K562 (cell line): ENCODE data around the gene EPHB2. TPM values are rescaled to one million over a fixed set of nuclear protein-coding genes. Genes with fewer than 3 reads are reported as not detected.

ENCODE experiments used
- ARNT ChIP-seq, 2 experiments: fragments of 450-650 bp; IDR thresholded peaks; 2 replicates each; pipeline ENCODE4 v1.6.1; 2016; ENCODE audit warnings: mild to moderate bottlenecking in 1 of 2
- BRD4 ChIP-seq: fragments of 200-600 bp; sonication (generic); IDR thresholded peaks from 2 replicates; pipeline ENCODE4 v1.6.1; 2017; ENCODE audit warnings: inconsistent platforms
- BRF1 ChIP-seq: IDR thresholded peaks from 3 replicates; pipeline ENCODE4 v1.6.1; 2011; ENCODE audit warnings: borderline replicate concordance, mild to moderate bottlenecking; ENCODE audit not compliant: insufficient read length; ENCODE audit errors: extremely low read depth
- ELF1 ChIP-seq: fragments of 200-800 bp; sonication (Bioruptor generic); IDR thresholded peaks from 2 replicates; pipeline ENCODE4 v1.6.1; 2016; ENCODE audit warnings: missing genetic modification characterization, missing compliant biosample characterization
- GATA2 ChIP-seq: sonication (generic); formaldehyde crosslinking; IDR thresholded peaks from 2 replicates; pipeline ENCODE4 v1.4.0; 2020; ENCODE audit warnings: mild to moderate bottlenecking, missing genetic modification reagents
- MAFK ChIP-seq: IDR thresholded peaks from 2 replicates; pipeline ENCODE4 v1.6.1; 2011; ENCODE audit warnings: low read length, improper control_type of control experiment
- NR2C1 ChIP-seq, 2 experiments: fragments of 450-650 bp; IDR thresholded peaks; 2 replicates each; pipeline ENCODE4 v1.6.1; 2017; ENCODE audit warnings: mild to moderate bottlenecking in 2 of 2, antibody characterized with exemption in 1 of 2, inconsistent platforms in 1 of 2, missing compliant biosample characterization in 1 of 2, missing genetic modification characterization in 1 of 2
- NR2F6 ChIP-seq: fragments of 450-650 bp; formaldehyde crosslinking; IDR thresholded peaks from 2 replicates; pipeline ENCODE4 v1.4.0; 2020; ENCODE audit warnings: mild to moderate bottlenecking
- PATZ1 ChIP-seq: fragments of 250-450 bp; sonication (Bioruptor Pico); IDR thresholded peaks from 2 replicates; pipeline ENCODE4 v1.5.0; 2020; ENCODE audit warnings: mild to moderate bottlenecking, borderline replicate concordance
- RBFOX2 ChIP-seq: fragments of 200-400 bp; formaldehyde crosslinking; IDR thresholded peaks from 2 replicates; pipeline ENCODE4 v1.6.1; 2017; ENCODE audit warnings: low read depth, mild to moderate bottlenecking, low read length, moderate library complexity
- RBM25 ChIP-seq: fragments of 200-400 bp; formaldehyde crosslinking; IDR thresholded peaks from 2 replicates; pipeline ENCODE4 v1.6.1; 2018; ENCODE audit warnings: low read length, low read depth, moderate library complexity; ENCODE audit not compliant: severe bottlenecking
- SAFB2 ChIP-seq: fragments of 200-400 bp; formaldehyde crosslinking; IDR thresholded peaks from 2 replicates; pipeline ENCODE4 v1.6.1; 2018; ENCODE audit warnings: borderline replicate concordance, low read length, low read depth, moderate library complexity; ENCODE audit not compliant: severe bottlenecking
- SETDB1 ChIP-seq: IDR thresholded peaks from one replicate; pipeline ENCODE4 v1.6.1; 2012; ENCODE audit warnings: low read length, control low read depth, inconsistent platforms
- TARDBP ChIP-seq: fragments of 450-650 bp; IDR thresholded peaks from 2 replicates; pipeline ENCODE4 v1.6.1; 2016
- THAP12 ChIP-seq: fragments of 250-450 bp; sonication (Bioruptor Pico); IDR thresholded peaks from 2 replicates; pipeline ENCODE4 v1.9.0; 2021; ENCODE audit warnings: mild to moderate bottlenecking, inconsistent platforms
- ZC3H11A ChIP-seq: IDR thresholded peaks from 2 replicates; pipeline ENCODE4 v1.6.1; 2012; ENCODE audit warnings: low read depth, low read length, improper control_type of control experiment
- ZNF146 ChIP-seq: IDR thresholded peaks from one replicate; pipeline ENCODE4 v1.6.1; 2018; ENCODE audit warnings: missing compliant biosample characterization; ENCODE audit not compliant: unreplicated experiment
- polyA plus RNA-seq, 8 experiments: library from polyadenylated mRNA; depleted of rRNA in 4 of 8; stranded (reverse) in 5 of 8; unstranded in 3 of 8; fragments of >200 nt; fragmentation: Nextera tagmentation in 2 of 8; fragmentation: Illumina TruSeq in 1 of 8; extraction: Ambion mirVana in 2 of 8; extraction: Trizol in 1 of 8; gene quantifications; 2 replicates each; pipeline versions ENCODE4 v1.2.1 to v1.2.3, GENCODE V29; 2011 to 2014; ENCODE audit warnings: inconsistent platforms in 1 of 8, missing spikeins in 1 of 8
- total RNA-seq, 7 experiments: library from RNA; depleted of rRNA in 6 of 7; stranded (reverse); fragments of >200 nt in 6 of 7; fragmentation: Illumina TruSeq in 2 of 7; extraction: Trizol in 2 of 7; gene quantifications; 2 replicates each; pipeline versions ENCODE4 v1.2.1 to v1.2.3, GENCODE V29; 2011 to 2021; ENCODE audit warnings: low replicate concordance in 1 of 7

The EPHB2 gene
- total and polyA plus RNA-seq, 9 of the 15 experiments (the other 6 are each of a cell fraction or from before 2014, with no cell fraction given): not detected

- TF ChIP-seq RBM25 (no peak), ARNT (IDR thresholded peaks at IDR 0.05) (no peak), GATA2 (CRISPR knock-in tag) (no peak), SAFB2 (no peak), ZC3H11A (0 out of 2 replicates have a peak, but pooled peaks have one; percentile 38), NR2F6 (no peak), BRD4 (no peak), PATZ1 (CRISPR knock-in tag) (no peak), TARDBP (no peak), THAP12 (CRISPR knock-in tag) (no peak), RBFOX2 (no peak), BRF1 (no peak), SETDB1 (no peak), NR2C1 (IDR thresholded peaks at IDR 0.05) (no peak), NR2C1 (tag; IDR thresholded peaks at IDR 0.05) (no peak), MAFK (no peak), ZNF146 (CRISPR knock-in tag) (no peak), ELF1 (tag) (no peak)
Observed at GRCh38 chr1:22861764-22862440, 151.3 kb downstream of the EPHB2 start (continued).
